H1 (cell line): ENCODE results near the gene HPN. TPM values are rescaled to one million over a fixed set of nuclear protein-coding genes. Genes with fewer than 3 reads are reported as not detected.

Experiments used
- ATF2 ChIP-seq: IDR thresholded peaks from 2 replicates; pipeline ENCODE4 v1.6.1; 2012; ENCODE audit warnings: low read length, inconsistent platforms
- BACH1 ChIP-seq: IDR thresholded peaks from 2 replicates; pipeline ENCODE4 v1.6.1; 2012; ENCODE audit warnings: low read length, improper control_type of control experiment
- CHD7 ChIP-seq: fragments of 300-600 bp; sonication (generic); IDR thresholded peaks from 2 replicates; pipeline ENCODE4 v1.7.1; 2012; ENCODE audit warnings: low read length, moderate library complexity, mild to moderate bottlenecking, inconsistent platforms; ENCODE audit not compliant: insufficient replicate concordance
- EGR1 ChIP-seq: IDR thresholded peaks from 2 replicates; pipeline ENCODE4 v1.6.1; 2011; ENCODE audit warnings: low read depth, low read length, borderline replicate concordance
- GTF2F1 ChIP-seq: IDR thresholded peaks from 2 replicates; pipeline ENCODE4 v1.6.1; 2012; ENCODE audit warnings: low read depth, low read length, improper control_type of control experiment, borderline replicate concordance
- SAP30 ChIP-seq: fragments of 300-600 bp; sonication (generic); IDR thresholded peaks from 2 replicates; pipeline ENCODE4 v1.7.1; 2012; ENCODE audit warnings: low read length, moderate library complexity, mild to moderate bottlenecking, inconsistent platforms; ENCODE audit not compliant: insufficient read depth, insufficient replicate concordance
- TCF12 ChIP-seq: IDR thresholded peaks from 2 replicates; pipeline ENCODE4 v1.6.1; 2011; ENCODE audit warnings: low read depth, mild to moderate bottlenecking, low read length
- YY1 ChIP-seq: IDR thresholded peaks from 2 replicates; pipeline ENCODE4 v1.6.1; 2011; ENCODE audit warnings: low read depth, mild to moderate bottlenecking, low read length
- polyA plus RNA-seq, 7 experiments: library from polyadenylated mRNA; depleted of rRNA in 3 of 7; stranded (reverse) in 5 of 7; unstranded in 2 of 7; fragments of >200 nt in 5 of 7; fragments of 200-250 nt in 2 of 7; gene quantifications; 1 replicate in 5 of 7; 2 replicates in 1 of 7; 4 replicates in 1 of 7; pipeline versions ENCODE4 v1.2.1 to v1.2.3, GENCODE V29; 2011 to 2013; ENCODE audit warnings: missing spikeins in 2 of 7, mixed read lengths in 2 of 7
- total RNA-seq: library from RNA; stranded (reverse); fragmentation: NEBNext Ultra II Directional; extraction: Animal tissue kit (Norgen Biotek cat#: 25700); gene quantifications from 2 replicates; pipeline ENCODE4 v1.2.1, GENCODE V29; 2021

Gene HPN
- total and polyA plus RNA-seq, 2 of the 8 experiments (the other 6 are each of a cell fraction or from before 2014, with no cell fraction given), result 14.7 to 33.7 TPM

GRCh38 chr19:35061583-35062373 is 20.3 kb downstream of the HPN start (continued):
- no peak for TF ChIP-seq CHD7
- TF ChIP-seq YY1, result no peak
- no peak for TF ChIP-seq GTF2F1
- no peak for TF ChIP-seq TCF12
- no peak for TF ChIP-seq ATF2
- no peak for TF ChIP-seq EGR1
- TF ChIP-seq SAP30, result no peak
- TF ChIP-seq BACH1, result no peak
